H1 (cell line): ENCODE results near the gene ERC1. TPM values are rescaled to one million over a fixed set of nuclear protein-coding genes. Genes with fewer than 3 reads are reported as not detected.
A peak's percentile ranks its signal among the peaks of the same experiment; 100 is the strongest.

Source experiments
- CTCF ChIA-PET: fragments of 300-600 bp; sonication (Branson Sonifier 250); formaldehyde crosslinking; loops from one replicate; lab custom pipeline; 2021; ENCODE audit not compliant: partially characterized antibody; lab: Charles Lee
- POLR2A ChIA-PET: fragments of 300-600 bp; sonication (Branson Sonifier 250); formaldehyde crosslinking; loops from one replicate; lab custom pipeline; 2021; ENCODE audit warnings: inconsistent platforms; ENCODE audit not compliant: partially characterized antibody; lab: Charles Lee
- DNase-seq, 2 experiments: peaks; one replicate each; pipeline versions ENCODE4 v3.0.0 to v3.0.0-alpha.2; 2010 to 2022; ENCODE audit warnings: low spot score in 2 of 2, low read depth in 1 of 2, mixed read lengths in 1 of 2
- FAIRE-seq: peaks from 2 replicates; lab custom pipeline; 2011; peaks lifted over from hg19 to GRCh38; lab: Jason Lieb, UNC
- H2AFZ ChIP-seq: 2 replicates; pipeline ENCODE4 v1.8.1; 2012; ENCODE audit warnings: low read length, inconsistent platforms
- H2AK5ac ChIP-seq: 2 replicates; pipeline ENCODE4 v1.6.1; 2013; ENCODE audit warnings: low read depth, low read length
- H2BK120ac ChIP-seq: replicated peaks from 2 replicates; pipeline ENCODE3; 2013; ENCODE audit warnings: low read depth, low read length, inconsistent platforms
- H2BK12ac ChIP-seq: 2 replicates; pipeline ENCODE4 v1.6.1; 2013; ENCODE audit warnings: low read depth, low read length
- H2BK15ac ChIP-seq: 2 replicates; pipeline ENCODE4 v1.6.1; 2013; ENCODE audit warnings: low read length
- H2BK20ac ChIP-seq: 2 replicates; pipeline ENCODE4 v1.6.1; 2013; ENCODE audit warnings: low read length
- H2BK5ac ChIP-seq: 2 replicates; pipeline ENCODE4 v1.6.1; 2013; ENCODE audit warnings: low read depth, low read length
- H3K14ac ChIP-seq: 2 replicates; pipeline ENCODE4 v1.6.1; 2013; ENCODE audit warnings: inconsistent platforms; ENCODE audit not compliant: insufficient read length
- H3K18ac ChIP-seq: 2 replicates; pipeline ENCODE4 v1.6.1; 2013; ENCODE audit warnings: low read length; ENCODE audit errors: extremely low read depth
- H3K23ac ChIP-seq: 2 replicates; pipeline ENCODE4 v1.6.1; 2013; ENCODE audit warnings: inconsistent platforms; ENCODE audit not compliant: insufficient read length
- H3K23me2 ChIP-seq: 2 replicates; pipeline ENCODE4 v1.6.1; 2013; ENCODE audit warnings: low read depth, low read length
- H3K27ac ChIP-seq: 2 replicates; pipeline ENCODE4 v1.6.1; 2011; ENCODE audit warnings: low read depth, low read length, inconsistent platforms
- H3K27me3 ChIP-seq, 4 experiments: replicated peaks in 1 of 4; 1 replicate in 1 of 4; 2 replicates in 3 of 4; pipeline versions ENCODE4 v1.6.1 to v1.8.1; 2011 to 2013; ENCODE audit warnings: low read length in 3 of 4, mild to moderate bottlenecking in 3 of 4, inconsistent platforms in 2 of 4, mixed read lengths in 2 of 4, moderate library complexity in 1 of 4; ENCODE audit not compliant: control insufficient read depth in 3 of 4, insufficient read depth in 3 of 4; ENCODE audit errors: extremely low read depth in 1 of 4
- H3K36me3 ChIP-seq, 4 experiments: 2 replicates each; pipeline versions ENCODE4 v1.6.1 to v1.8.1; 2011 to 2013; ENCODE audit warnings: mild to moderate bottlenecking in 4 of 4, low read length in 3 of 4, moderate library complexity in 2 of 4, control low read depth in 1 of 4, inconsistent platforms in 1 of 4; ENCODE audit not compliant: insufficient read depth in 4 of 4, control insufficient read depth in 2 of 4
- H3K4ac ChIP-seq: replicated peaks from 2 replicates; pipeline ENCODE3; 2013; ENCODE audit warnings: low read length, low read depth, mixed read lengths, inconsistent platforms; ENCODE audit not compliant: insufficient read length
- H3K4me1 ChIP-seq, 4 experiments: replicated peaks in 1 of 4; 1 replicate in 1 of 4; 2 replicates in 3 of 4; pipeline versions ENCODE4 v1.6.1 to v1.8.1; 2011 to 2013; ENCODE audit warnings: low read length in 3 of 4, inconsistent platforms in 2 of 4, mixed read lengths in 1 of 4; ENCODE audit not compliant: insufficient read depth in 4 of 4, control insufficient read depth in 3 of 4
- H3K4me2 ChIP-seq, 2 experiments: 2 replicates each; pipeline versions ENCODE4 v1.6.1 to v1.8.1; 2011 to 2013; ENCODE audit warnings: low read depth in 2 of 2, low read length in 2 of 2, control low read depth in 1 of 2, inconsistent platforms in 1 of 2, mild to moderate bottlenecking in 1 of 2; ENCODE audit not compliant: insufficient read depth in 1 of 2
- H3K4me3 ChIP-seq, 4 experiments: fragments of 200-600, 300-600 bp in 1 of 4; sonication (generic), shearing (Covaris generic), sonication (Bioruptor Twin) in 1 of 4; 2 replicates each; pipeline versions ENCODE4 v1.5.1 to v1.8.1; 2011 to 2016; ENCODE audit warnings: low read length in 4 of 4, low read depth in 3 of 4, control low read depth in 2 of 4, inconsistent platforms in 2 of 4, mild to moderate bottlenecking in 2 of 4, mixed read lengths in 1 of 4, moderate library complexity in 1 of 4; ENCODE audit not compliant: insufficient read depth in 2 of 4; ENCODE audit errors: extremely low read depth in 1 of 4
- H3K56ac ChIP-seq: replicated peaks from 2 replicates; pipeline ENCODE3; 2013; ENCODE audit warnings: low read depth, mild to moderate bottlenecking, mixed read lengths, low read length, inconsistent platforms; ENCODE audit not compliant: insufficient read length
- H3K79me1 ChIP-seq: 2 replicates; pipeline ENCODE4 v1.6.1; 2013; ENCODE audit warnings: low read depth, low read length, control low read depth
- H3K79me2 ChIP-seq, 2 experiments: 2 replicates each; pipeline versions ENCODE4 v1.6.1 to v1.8.1; 2012 to 2013; ENCODE audit warnings: low read length in 2 of 2, mild to moderate bottlenecking in 2 of 2, inconsistent platforms in 1 of 2; ENCODE audit not compliant: insufficient read depth in 2 of 2, control insufficient read depth in 1 of 2
- H3K9ac ChIP-seq, 4 experiments: replicated peaks in 1 of 4; 1 replicate in 1 of 4; 2 replicates in 3 of 4; pipeline versions ENCODE4 v1.6.1 to v1.8.1; 2011 to 2013; ENCODE audit warnings: low read depth in 3 of 4, low read length in 3 of 4, control low read depth in 2 of 4, mild to moderate bottlenecking in 2 of 4, moderate library complexity in 2 of 4, inconsistent platforms in 1 of 4; ENCODE audit errors: extremely low read depth in 1 of 4
- H3K9me3 ChIP-seq, 2 experiments: 2 replicates each; pipeline versions ENCODE4 v1.6.1 to v1.8.1; 2012 to 2013; ENCODE audit warnings: mild to moderate bottlenecking in 2 of 2, moderate library complexity in 2 of 2, control low read depth in 1 of 2, inconsistent platforms in 1 of 2, low read depth in 1 of 2, low read length in 1 of 2, mixed read lengths in 1 of 2; ENCODE audit not compliant: insufficient read depth in 2 of 2
- H4K20me1 ChIP-seq, 2 experiments: replicated peaks in 1 of 2; 2 replicates each; pipeline versions ENCODE3 to v1.8.1; 2011 to 2013; ENCODE audit warnings: inconsistent platforms in 2 of 2, low read length in 2 of 2, mild to moderate bottlenecking in 1 of 2; ENCODE audit not compliant: insufficient read depth in 2 of 2, control insufficient read depth in 1 of 2
- H4K5ac ChIP-seq: 2 replicates; pipeline ENCODE4 v1.6.1; 2013; ENCODE audit warnings: low read length, low read depth, mixed read lengths, inconsistent platforms; ENCODE audit not compliant: insufficient read length
- H4K8ac ChIP-seq: 2 replicates; pipeline ENCODE4 v1.8.0; 2013; ENCODE audit warnings: mild to moderate bottlenecking, moderate library complexity, low read length, inconsistent platforms; ENCODE audit not compliant: insufficient read depth; ENCODE audit errors: extremely low read depth
- H4K91ac ChIP-seq: replicated peaks from 2 replicates; pipeline ENCODE3; 2013; ENCODE audit warnings: low read length, mixed read lengths, inconsistent platforms; ENCODE audit not compliant: insufficient read length
- CHD2 ChIP-seq: IDR thresholded peaks from 2 replicates; pipeline ENCODE4 v1.6.1; 2012; ENCODE audit warnings: low read length, improper control_type of control experiment
- POLR2A ChIP-seq, 2 experiments: IDR thresholded peaks; 1 replicate in 1 of 2; 2 replicates in 1 of 2; pipeline ENCODE4 v1.6.1; 2011; ENCODE audit warnings: low read depth in 2 of 2, low read length in 2 of 2, mild to moderate bottlenecking in 2 of 2; ENCODE audit errors: control extremely low read depth in 1 of 2
- TBP ChIP-seq: IDR thresholded peaks from 2 replicates; pipeline ENCODE4 v1.6.1; 2011; ENCODE audit warnings: low read depth, low read length, improper control_type of control experiment
- WGBS, 2 experiments: shearing (Covaris generic) in 1 of 2; methylation state at CpG; one replicate each; pipeline versions ENCODE4 v1.1.6 to v1.1.7; 2013 to 2015; ENCODE audit warnings: low lambda C conversion rate in 2 of 2, mixed read lengths in 2 of 2, inconsistent platforms in 1 of 2, low coverage in 1 of 2, missing lambda C conversion rate in 1 of 2; ENCODE audit not compliant: insufficient replicate concordance in 2 of 2, insufficient coverage in 1 of 2, insufficient read length in 1 of 2; ENCODE audit errors: extremely low coverage in 1 of 2, missing lambda C conversion rate in 1 of 2; 5-methylcytosine and 5-hydroxymethylcytosine counted together
- polyA plus RNA-seq, 7 experiments: library from polyadenylated mRNA; depleted of rRNA in 3 of 7; stranded (reverse) in 5 of 7; unstranded in 2 of 7; fragments of >200 nt in 5 of 7; fragments of 200-250 nt in 2 of 7; gene quantifications; 1 replicate in 5 of 7; 2 replicates in 1 of 7; 4 replicates in 1 of 7; pipeline versions ENCODE4 v1.2.1 to v1.2.3, GENCODE V29; 2011 to 2013; ENCODE audit warnings: missing spikeins in 2 of 7, mixed read lengths in 2 of 7
- total RNA-seq: library from RNA; stranded (reverse); fragmentation: NEBNext Ultra II Directional; extraction: Animal tissue kit (Norgen Biotek cat#: 25700); gene quantifications from 2 replicates; pipeline ENCODE4 v1.2.1, GENCODE V29; 2021

Gene ERC1
- total and polyA plus RNA-seq, 2 of the 8 experiments (the other 6 are each of a cell fraction or from before 2014, with no cell fraction given) = 7.8 to 45.7 TPM

- Histone ChIP-seq H3K23ac (no peak overlapping the region), H4K20me1 (peaks cover 0 to 3% of the 10 kb centered on the region in 2 experiments), H2BK12ac (0 out of 2 replicates have a peak overlapping the region, but pooled peaks have one; percentile 39), H3K9me3 (peaks cover 0 to 3% of the 10 kb centered on the region in 2 experiments; a peak in 1 of 4 replicates), H4K8ac (no peak overlapping the region; the same call in 1 of the 2 replicates), H3K14ac (no peak overlapping the region), H2BK15ac (no peak overlapping the region), H4K5ac (no peak overlapping the region), H3K27ac (no peak overlapping the region), H3K56ac (no peak overlapping the region), H2BK20ac (0 out of 2 replicates have a peak overlapping the region, but pooled peaks have one; percentile 35), H3K27me3 (no peaks in the 10 kb centered on the region), H3K4me3 (no peak overlapping the region), H3K79me2 (no peaks in the 10 kb centered on the region), H3K4me1 (peaks cover 0 to 3% (median 0%) of the 10 kb centered on the region in 4 experiments; a peak in 1 of 7 replicates), H3K18ac (no peak overlapping the region), H4K91ac (no peak overlapping the region), H3K4me2 (no peak overlapping the region), H3K23me2 (0 out of 2 replicates have a peak, but pooled peaks cover 2% of the 10 kb centered on the region), H3K9ac (peak overlapping the region in 1 of 4 experiments; percentile 1; a peak in 1 of 7 replicates), H2BK5ac (no peak overlapping the region), H3K36me3 (no peaks in the 10 kb centered on the region), H2BK120ac (no peak overlapping the region), H2AK5ac (no peak overlapping the region), H2AFZ (no peak overlapping the region), H3K79me1 (no peaks in the 10 kb centered on the region), H3K4ac (no peak overlapping the region)
- TF ChIP-seq TBP = no peak
- TF ChIP-seq POLR2A (IDR thresholded peaks at IDR 0.05; ENCODE audit: control extremely low read depth in 1 of 2, low read depth in 2 of 2, low read length in 2 of 2) = no peak
- TF ChIP-seq CHD2 = no peak
- DNase-seq (no peak), FAIRE-seq (no peak)
- CTCF ChIA-PET = interaction anchor here (1.5 kb wide), 1 partner anchor 381 kb away, joined by 4 read pairs; no protein-coding TSS in a partner anchor
- POLR2A ChIA-PET = no interaction called here
- WGBS, 2 experiments = 91% methylated on average over 12 of the region's 12 CpGs; no CpG with 5 or more reads in 1 of the 2 experiments
Observed at GRCh38 chr12:1499351-1499750, 508.3 kb downstream of the ERC1 start.
